Left forelimb (tissue), 1 donor: ENCODE results near the gene CDKAL1.
"Not testable (repeated sequence)": the region's sequence is repeated elsewhere in the genome, so short reads cannot be mapped to it uniquely, and the experiment has no call there.

Experiments
- DNase-seq: peaks from one replicate; pipeline ENCODE4 v3.0.0-alpha.2; 2018; ENCODE audit warnings: low spot score

CDKAL1 gene

DNA sequence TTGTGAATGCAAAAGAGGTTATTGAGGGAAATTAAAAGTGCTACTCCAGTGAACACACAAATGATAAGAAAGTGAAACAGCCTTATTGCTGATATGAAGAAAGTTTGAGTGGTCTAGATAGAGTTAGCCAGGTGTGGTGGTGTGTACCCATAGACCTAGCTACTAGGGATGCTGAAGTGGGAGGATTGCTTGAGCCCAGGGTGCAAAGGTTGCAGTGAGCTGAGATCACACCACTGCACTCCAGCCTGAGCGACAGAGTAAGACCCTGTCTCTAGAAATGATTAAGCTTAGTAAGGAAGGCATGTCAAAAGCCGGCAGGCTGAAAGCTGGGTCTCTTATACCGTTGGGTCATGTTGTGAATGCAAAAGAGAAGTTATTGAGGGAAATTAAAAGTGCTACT is 389.8 kb downstream of the CDKAL1 start:
- DNase-seq = not testable (repeated sequence)

DNA sequence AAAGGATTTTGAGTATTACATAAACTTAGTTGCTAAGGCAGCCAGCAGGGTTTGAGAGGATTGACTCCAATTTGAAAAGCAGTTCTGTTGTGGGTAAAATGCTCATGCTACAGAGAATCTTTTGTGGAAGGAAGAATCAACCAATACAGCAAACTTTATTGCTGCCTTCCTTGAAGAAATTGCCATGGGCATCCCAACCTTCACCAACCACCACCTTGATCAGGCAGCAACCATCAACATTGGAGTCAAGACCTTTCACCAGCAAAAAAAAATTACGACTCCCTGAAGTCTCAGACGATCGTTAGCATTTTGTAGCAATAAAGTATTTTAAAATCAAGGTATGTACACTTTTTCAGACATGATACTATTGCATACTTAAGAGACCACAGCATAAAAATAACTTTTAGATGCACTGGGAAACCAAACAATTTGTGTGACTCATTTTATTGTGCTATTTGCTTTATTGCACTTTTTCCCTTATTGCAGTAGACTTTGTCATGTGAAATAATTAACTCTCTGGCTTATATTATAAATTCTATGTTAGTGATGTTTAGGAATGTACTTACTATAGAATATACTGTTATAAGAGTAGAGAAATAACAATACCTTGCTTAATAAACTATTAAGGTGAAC is 390.8 kb downstream of the CDKAL1 start:
- no peak for DNase-seq

DNA sequence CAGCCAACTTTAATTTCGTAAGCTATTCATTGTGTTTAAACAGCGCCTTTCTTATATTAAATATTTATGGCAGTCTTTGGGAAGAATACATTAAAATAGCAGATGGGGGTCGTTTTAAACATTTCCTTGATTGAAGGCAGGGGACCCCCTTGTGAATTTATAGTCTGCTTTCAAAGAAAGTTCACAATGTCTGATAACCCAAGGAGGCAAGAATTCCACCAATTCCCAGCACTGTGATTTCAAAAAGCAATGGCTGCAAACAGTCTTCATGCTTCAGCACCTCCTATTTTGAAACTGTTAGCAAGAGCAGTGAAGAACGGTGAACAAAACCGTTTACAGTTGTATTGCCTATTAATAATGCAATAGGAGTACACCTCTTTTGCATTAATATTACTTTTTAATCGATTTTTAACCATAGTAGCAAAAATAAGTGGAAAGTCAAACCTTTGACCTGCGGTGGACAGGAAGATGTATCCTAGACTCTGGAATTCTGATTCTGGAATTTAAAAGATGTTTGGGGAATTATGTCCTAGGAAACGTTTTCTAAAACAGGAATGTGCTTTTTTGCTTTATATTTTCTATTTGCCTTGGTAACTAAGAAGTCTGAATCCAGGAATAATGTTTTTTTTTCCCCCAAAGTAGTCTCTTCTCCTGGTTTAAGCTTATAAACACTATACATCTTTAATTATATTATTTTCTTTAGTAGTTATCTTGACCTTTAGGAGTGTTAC is 393.0 kb downstream of the CDKAL1 start:
- no peak for DNase-seq

DNA sequence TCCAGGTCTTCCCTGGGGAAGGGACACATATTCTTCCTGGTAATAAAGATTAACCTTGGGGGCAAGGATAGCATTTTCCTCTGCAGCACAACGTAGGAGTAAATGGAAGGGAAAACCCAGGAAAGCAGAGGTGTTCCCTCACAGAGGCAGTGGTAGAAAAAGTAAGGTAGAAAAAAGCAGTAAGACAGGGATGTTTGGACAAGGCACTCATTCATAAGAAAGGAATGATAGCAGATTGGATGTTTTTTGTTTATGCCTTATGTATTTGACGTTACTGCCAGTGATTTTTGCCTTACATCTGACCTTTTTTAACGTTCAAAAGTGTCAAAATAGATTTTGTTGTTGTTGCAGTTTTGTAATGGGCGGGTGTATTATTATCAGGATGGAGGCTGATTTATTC is 395.0 kb downstream of the CDKAL1 start:
- no peak for DNase-seq

DNA sequence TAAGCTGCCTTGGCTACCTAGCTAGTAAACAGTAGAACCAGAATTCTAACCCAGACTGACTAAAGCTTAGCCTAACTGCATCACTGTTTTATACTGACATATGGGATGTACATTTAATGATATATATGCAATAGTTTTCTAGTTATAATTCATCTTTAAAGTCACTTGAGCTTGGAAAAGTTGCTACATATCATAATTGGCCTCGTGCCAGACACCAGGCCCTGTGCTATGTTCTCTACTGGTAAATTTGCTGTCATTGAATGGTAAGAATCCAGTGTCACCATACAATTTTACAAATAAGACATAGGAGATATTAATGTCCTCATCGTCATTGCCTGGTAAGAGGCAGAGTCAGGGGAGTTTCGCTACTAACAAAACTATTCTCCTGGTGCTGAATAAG is 396.8 kb downstream of the CDKAL1 start:
- no peak for DNase-seq

DNA sequence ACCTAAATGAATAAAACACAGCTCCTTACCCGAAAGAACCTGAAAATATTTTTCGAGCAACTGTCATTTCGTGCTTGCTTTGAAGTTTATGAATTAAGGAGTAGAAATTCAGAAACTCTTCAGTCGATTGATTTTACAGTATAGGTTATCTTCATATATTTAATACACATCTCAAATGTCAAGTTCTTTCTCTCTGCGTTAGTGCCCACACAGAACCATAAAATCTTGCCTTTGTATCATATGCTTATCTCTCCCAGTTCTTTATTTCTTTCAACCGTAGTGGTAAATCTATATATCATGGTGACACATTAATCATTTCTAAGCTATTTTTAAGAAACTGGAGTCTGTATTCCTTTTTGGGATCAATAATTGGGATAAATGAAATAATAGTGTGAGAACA is 397.5 kb downstream of the CDKAL1 start:
- DNase-seq = no peak

DNA sequence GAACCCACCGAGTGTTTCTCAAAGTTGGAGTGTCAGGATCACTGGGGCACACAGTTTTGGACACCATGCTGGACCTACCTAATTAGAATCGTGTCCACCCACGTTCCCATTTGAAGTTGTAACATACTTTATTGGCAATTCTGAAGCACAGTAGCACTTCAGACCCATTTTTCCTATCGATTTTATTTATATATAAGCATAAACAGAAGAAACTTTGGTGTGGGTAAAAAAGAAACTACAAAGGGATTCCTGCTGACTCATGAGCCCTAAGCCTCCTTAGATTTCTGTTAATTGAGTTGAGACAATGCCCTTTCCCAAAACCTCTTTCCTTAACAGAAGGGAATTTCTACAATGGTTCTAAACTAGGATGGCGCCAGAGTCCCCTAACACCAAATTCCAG is 398.0 kb downstream of the CDKAL1 start:
- DNase-seq = no peak

DNA sequence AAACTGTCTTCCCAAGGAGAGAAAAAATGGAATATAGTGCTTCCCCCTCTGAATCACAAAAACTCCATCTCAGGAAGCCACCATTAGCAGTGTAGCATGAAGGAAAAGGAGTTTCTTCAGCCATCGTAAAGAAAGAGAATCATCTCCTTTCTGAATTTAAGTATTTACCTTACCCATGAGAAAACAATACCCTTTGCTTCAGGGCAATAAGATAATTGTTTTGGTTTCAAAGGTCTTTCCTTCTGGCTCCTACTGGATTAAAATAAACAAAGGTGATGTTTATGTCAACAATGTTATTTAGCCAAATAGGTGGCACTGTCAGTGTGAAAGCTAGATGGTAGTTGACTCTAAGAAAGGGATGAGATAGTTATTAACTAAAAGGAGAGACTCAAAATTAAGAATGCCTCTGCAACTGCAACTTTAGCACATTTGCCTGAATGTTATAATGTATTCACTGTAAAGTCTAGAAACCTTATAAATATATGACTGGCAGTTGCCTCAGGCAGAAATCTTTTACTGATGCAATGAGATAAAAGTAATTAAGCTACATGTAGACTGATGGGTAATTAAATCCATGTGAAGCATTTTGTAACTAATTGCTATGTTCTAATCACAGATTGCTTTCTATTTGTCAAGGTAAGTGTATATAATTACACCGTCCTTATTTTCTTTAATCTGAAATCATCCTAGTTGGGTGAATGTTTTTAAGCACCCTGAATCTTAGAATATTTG is 399.0 kb downstream of the CDKAL1 start:
- DNase-seq = no peak

DNA sequence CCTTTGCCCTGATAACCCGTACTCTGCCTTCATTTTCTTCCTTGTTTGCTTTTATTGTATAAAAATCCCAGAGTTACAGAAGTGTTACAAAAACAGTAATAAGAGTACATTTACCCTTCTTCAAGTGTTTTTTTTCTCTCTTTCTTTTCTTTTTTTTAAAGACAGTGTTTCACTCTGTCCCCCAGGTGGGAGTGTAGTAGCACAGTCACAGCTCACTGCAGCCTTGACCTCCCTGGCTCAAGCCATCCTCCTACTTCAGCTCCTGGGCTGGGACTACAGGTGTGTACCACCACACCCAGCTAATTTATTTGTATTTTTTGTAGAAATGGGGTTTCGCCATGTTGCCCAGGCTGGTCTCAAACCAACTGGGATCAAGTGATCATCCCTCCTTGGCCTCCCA is 402.7 kb downstream of the CDKAL1 start:
- DNase-seq = no peak

DNA sequence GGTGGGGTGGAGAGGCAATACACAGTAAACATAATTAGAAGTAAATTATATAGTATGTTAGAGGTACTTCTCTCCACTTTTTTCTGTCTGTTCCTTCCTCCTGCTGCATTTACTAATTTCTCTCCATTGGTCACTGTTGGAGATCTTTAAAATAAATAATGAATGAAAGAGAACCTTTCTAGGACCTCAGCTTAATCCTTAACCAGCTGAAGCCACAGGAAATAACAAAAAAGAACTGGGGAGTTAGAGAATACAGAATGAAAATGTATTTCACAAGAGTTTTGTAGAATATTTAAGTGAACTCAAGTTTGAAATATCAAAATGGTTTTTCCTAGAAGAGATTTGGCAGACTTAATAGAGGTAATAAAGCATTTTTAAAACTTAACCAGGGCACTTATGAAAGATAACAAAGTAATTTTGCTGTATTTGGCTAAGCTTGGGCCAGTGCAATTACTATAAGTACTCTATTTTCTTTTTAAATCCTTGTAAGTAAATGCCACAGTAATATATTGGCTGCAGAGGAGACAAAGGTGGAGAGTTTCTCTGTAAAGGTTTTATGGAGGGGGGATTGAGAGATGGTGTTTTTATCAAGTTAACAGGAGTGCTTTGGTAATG is 405.0 kb downstream of the CDKAL1 start:
- no peak for DNase-seq

DNA sequence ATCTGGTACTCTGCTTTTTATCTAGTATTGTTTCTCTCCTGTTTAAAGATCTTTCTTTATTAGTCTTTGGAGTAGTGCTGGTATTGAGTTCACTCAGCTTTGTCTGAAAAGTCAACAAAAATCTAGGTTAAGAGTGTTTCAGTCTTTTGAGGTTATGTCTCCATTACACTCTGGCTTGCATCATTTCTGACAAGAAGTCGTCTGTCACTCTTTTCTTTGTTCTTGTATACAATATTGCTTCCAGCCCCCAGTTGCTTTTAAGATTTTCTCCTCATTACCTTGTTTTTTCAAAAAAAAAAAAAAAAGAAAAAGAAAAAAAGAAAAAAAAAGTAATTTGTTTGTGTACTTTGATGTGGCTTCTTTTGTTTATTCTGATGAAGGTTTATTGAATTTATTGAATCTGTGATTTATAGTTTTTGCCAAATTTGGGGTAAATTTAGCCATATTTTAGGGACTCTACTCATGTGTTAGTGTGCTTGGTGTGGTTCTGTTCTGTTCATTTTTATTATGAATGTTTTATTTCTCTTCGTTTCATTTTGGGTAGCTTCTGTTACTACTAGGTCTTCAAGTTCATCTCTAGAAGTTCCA is 408.9 kb downstream of the CDKAL1 start:
- no peak for DNase-seq

DNA sequence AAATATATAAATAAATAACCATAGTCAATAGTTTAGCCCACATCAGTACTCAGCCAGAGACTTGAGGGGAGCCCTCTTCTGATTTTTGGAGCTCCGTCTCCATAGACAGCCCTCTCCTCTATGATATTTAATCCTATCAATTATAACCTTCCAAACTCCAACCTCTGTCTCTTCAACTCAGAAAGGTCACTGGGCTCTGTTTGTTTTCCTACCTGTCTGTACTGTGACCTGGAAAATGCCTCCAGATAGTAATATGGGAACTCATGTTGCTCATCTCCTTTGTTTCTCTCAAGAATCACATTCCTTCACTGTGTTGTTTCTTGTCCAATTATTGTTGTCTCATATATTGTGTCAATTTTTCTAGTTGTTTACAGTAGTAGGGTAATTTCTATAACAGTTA is 409.7 kb downstream of the CDKAL1 start:
- no peak for DNase-seq

DNA sequence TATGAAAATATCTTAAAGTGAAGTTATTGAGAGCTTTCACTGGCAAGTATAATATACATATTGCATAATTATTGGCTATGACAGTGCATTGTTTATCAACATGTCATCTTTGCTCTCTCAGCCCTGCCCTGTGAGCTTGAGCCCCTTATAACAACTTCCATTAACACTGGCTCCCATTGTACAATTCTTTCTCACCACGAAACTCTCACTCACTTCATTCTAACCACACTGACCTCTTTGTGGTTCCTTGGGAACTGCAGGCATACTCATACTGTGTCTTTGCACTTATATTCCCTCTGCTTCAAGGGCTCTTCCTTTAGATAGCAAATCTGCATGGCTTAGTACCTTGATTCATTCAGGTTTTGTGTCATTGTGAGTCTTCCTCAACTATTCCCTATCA is 411.8 kb downstream of the CDKAL1 start:
- no peak for DNase-seq

DNA sequence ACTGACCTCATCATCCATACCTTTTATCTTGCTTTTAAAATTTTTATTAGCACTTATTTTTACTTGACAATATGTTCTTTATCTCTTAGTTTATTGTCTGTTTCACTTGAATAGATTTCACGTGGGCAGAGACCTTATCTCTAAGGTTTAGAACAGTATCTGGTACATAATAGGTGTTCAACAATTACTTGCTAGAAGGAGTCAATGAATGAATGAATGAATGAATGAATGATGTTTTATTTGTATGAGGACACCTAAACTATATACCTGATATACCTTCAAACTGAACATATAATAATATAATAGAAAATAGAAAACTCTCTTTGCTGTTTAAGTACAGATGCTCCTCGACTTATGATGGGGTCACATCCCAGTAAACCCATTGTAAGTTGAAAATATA is 412.6 kb downstream of the CDKAL1 start:
- DNase-seq = no peak

DNA sequence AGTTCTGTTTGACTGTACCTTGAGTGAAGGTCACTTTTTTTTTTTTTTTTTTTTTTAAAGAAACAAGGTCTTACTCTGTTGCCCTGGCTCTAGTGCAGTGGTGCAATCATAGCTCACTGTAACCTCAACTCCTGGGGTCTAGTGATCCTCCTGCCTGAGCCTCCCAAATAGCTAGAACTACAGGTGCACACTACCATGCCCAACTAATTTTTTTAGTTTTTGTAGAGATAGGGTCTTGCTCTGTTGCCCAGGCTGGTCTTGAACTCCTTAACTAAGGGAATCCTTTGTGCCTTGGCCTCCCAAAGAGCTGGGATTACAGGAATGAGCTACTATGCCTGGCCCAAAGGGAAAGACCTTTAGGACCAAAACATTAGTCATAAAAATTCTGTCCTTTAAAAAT is 413.7 kb downstream of the CDKAL1 start:
- no peak for DNase-seq

DNA sequence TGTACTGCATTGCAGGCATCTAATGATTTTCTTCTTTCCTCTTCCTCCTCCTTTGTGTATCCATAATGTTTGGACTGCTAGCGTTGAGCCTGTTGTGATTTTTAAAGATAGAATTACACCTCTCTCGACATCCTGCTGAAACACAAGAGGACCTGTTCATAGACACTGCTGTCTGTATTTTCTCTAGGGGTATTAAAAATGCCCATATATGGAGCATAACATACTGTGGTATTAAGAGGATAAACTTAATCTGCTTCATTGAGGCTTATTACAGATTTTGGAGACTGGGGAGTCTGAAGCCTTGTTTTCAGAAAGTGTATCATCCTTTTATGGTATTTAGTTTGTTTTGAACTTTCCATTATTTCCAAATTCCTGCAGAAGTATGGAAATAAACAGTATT is 414.3 kb downstream of the CDKAL1 start:
- DNase-seq = no peak

DNA sequence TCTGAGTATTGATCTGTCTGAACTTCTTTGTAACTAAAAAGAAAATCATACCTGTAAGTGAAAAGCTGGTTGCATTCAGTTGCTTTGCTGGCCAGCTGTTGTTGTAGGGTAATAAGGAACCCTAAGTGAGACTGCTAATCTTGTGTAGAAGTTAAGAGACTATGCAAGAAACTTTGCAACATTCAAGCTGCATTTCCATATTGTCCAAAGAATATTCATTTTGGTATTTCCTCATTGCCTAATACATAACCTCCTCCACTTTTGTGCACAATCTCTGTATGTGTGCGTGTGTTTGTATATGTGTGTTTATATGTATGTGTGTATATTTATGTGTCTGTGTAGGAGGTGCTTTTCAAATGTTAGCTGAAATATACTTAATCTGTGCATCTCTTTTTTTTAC is 414.9 kb downstream of the CDKAL1 start:
- no peak for DNase-seq

DNA sequence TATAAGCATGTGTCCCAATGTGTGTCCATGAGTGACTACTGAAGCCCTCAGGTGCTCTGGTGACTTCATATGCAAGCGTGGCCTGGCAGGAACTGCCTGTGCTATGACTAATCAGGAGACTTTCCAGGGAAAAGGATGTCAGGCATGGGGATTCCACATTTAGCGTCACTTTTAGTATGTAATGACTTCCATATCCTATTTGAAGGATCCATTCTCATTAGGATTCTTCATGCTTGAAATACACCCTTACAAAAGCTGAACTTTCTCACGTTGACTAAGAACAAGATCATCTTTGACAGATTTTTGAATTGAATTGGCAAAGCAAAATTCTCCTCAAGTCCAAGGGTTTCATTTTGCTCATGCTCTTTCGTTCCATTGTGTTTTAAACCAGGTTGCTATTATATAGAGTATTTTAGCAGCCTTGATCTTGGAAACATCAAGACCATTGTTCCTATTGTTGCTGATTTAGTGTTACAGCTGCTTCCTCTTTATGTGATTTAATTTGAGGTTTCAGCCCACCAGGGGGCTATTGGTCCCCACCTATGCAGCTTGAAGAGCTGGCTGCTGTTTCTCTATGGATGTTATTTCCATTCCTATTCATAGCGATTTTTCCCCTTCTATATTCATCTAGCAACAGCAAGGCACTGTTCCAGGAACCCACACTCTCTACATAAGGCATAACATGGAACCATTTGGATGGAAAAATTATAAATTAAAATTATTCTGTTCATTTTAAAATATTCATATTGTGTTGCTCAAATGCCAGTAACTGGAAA is 418.6 kb downstream of the CDKAL1 start:
- no peak for DNase-seq

DNA sequence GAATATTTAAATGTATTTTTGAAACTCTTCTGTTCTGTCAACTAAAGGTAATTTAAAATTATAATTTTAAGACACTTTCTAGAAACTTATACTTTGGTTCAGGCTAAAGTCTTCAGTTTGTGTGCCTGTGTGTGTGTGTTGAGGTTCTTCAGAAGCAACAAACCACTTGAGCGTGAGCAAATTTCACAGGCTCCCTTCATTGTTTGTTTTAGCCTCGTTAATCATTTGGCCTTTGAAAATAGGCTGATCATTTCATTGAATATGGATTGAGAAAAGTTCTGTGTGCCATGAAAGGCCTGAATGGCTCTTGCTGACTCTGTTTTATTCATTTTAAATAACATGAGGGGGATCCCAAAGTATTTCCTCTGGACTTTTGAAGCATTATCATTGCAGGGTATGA is 420.1 kb downstream of the CDKAL1 start:
- no peak for DNase-seq

DNA sequence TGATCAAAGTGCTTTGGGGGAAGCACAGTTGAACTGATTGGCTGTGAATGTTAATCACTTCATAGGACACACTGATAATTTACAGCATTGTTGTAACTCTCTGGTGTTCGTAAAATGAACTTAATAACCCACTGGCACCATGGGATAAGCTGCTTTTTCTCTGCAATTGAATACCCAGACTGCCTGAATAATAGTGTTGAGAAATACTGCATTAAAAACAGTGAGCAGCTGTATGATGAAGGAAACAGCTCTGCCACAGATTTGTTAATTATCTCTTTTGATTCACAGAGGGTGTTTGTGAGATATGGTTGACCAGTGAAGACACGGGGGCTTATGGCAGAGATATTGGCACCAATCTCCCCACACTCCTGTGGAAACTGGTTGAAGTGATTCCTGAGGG is 420.9 kb downstream of the CDKAL1 start:
- DNase-seq = no peak

DNA sequence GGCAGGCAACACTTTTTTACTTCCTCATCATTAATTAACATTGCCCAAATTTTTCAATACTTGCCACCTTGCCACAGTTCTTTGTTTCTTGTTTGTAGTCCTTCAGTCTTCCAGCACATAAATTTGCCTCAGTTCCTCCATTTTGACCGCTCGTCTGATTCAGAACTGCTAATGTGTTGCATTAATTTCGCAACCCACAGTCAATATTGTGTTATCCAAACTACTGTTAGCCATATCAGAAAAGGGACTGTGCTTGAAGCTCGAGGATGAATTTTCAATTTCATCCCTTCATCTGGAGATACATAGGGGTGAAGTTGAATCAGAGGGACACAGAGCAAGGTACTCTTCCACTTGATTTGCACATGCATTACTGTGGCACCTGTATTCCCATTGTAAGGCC is 421.5 kb downstream of the CDKAL1 start:
- DNase-seq = no peak

DNA sequence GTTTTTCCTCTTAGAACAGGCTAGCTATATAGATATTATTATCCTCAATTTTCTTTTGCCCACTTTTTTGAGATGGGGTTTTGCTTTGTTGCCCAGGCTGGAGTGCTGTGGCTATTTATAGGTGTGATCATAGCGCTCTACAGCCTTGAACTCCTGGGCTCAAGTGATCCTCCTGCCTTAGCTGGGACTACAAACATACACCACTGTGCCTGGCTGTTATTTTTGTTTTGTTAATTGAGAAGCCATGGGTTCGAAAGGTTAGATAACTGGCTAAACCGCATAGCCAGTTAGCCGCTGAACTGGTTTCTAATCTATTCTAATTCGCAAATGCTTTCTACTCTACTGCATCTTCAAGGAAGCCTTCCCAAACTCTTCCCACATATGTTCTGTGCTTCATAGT is 425.8 kb downstream of the CDKAL1 start:
- no peak for DNase-seq
